GM19372 (cell line): ENCODE data around the gene PTPRU.
"Not testable (repeated sequence)": the region's sequence is repeated elsewhere in the genome, so short reads cannot be mapped to it uniquely, and the experiment has no call there.

ENCODE experiments used
- ATAC-seq: cut with Tn5 transposase; IDR thresholded peaks from one replicate; pipeline ENCODE4 v1.9.1; 2021; ENCODE audit warnings: mild to moderate bottlenecking, low read depth, moderate library complexity; ENCODE audit not compliant: unreplicated experiment

The PTPRU gene

DNA sequence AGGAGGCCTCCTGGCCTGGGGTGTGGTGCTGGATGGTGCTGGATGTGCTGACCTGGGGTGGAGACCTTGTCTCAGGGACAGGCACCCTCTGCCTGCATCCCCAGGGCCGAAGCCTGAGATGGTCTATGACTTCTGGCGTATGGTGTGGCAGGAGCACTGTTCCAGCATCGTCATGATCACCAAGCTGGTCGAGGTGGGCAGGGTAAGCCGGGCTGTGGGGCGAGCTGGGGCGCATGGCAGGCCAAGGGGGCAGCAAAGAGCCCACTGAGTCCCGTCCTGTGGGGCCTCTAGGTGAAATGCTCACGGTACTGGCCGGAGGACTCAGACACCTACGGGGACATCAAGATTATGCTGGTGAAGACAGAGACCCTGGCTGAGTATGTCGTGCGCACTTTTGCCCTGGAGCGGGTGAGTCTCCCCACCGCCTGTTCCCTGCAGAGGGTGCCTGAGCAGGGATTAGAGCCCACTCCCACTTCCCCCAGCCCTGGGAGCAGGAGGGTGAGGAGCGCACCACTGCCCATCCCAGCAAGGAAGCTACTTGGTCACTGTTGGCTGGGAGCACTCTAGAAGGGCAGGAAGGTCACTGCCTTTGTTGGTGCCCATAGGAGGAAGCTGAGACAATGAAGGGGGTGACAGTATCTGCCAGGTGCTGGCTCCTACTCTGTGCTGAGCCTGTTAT, 75.2 kb downstream of the PTPRU start:
- no peak for ATAC-seq

GRCh38 chr1:29312469-29313461, 76.4 kb downstream of the PTPRU start:
- no peak for ATAC-seq

GRCh38 chr1:29314685-29315084, 78.4 kb downstream of the PTPRU start:
- not testable (repeated sequence) for ATAC-seq

- ATAC-seq: no peak
Observed at GRCh38 chr1:29315262-29315661, 78.9 kb downstream of the PTPRU start.

- ATAC-seq: no peak
Observed at GRCh38 chr1:29315876-29316275, 79.6 kb downstream of the PTPRU start.

DNA sequence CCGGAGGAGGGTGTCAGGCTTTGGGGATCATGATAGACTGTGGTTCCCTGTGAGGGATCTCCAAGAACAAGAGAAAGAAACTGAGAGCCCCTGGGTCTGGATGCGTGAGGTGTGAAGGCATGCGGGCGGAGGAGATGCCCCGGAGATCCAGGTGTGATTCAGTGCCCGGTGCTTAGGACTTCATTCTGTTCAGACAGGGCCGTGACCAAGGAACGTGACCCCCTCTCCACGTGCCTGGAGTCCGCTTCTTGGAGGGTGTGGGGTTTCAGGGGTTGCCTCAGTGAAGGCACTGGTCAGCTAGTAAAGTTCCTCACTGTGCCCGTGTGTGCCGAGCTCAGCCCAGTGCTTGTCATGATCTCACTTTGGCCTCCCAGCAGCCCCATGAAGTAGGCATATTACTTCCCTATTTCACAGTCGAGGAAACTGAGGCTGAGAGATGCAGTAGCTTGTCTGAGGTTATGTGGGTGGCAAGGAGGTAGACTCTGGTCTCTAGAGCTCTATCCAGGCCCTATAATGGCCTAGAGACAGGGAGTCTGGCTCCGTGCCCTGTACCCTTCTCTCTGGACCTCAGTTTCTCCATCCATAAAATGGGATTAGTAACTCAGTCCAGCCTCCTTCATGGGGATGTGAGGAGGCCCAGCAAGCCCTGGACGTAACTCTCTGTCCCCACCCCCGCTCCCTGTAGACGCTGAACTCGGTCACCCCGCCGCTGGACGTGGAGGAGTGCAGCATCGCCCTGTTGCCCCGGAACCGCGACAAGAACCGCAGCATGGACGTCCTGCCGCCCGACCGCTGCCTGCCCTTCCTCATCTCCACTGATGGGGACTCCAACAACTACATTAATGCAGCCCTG, 81.0 kb downstream of the PTPRU start:
- no peak for ATAC-seq

- no peak for ATAC-seq
Observed at GRCh38 chr1:29317916-29318530, 81.7 kb downstream of the PTPRU start.

GRCh38 chr1:29318724-29319123, 82.4 kb downstream of the PTPRU start:
- no peak for ATAC-seq

GRCh38 chr1:29319300-29320110, 83.2 kb downstream of the PTPRU start:
- ATAC-seq: no peak

GRCh38 chr1:29320156-29320940, 84.0 kb downstream of the PTPRU start:
- no peak for ATAC-seq

DNA sequence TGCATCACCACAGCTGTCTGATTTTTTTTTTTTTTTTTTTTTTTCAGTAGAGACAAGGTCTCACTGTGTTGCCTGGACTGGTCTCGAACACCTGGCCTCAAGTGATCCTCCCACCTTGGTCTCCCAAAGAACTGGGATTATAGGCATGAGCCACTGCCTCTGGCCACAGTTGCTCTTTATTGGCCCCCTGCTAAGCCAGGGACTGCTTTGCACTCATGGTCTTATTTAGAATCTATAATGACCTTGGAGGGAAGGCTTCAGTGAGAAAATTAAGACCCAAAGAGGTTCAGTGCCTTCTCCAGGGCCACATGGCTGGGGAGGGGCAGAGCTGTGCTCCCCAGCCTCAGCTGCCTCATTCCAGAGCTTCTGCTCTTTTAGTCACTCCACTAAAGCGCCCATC, 84.9 kb downstream of the PTPRU start:
- ATAC-seq: no peak

DNA sequence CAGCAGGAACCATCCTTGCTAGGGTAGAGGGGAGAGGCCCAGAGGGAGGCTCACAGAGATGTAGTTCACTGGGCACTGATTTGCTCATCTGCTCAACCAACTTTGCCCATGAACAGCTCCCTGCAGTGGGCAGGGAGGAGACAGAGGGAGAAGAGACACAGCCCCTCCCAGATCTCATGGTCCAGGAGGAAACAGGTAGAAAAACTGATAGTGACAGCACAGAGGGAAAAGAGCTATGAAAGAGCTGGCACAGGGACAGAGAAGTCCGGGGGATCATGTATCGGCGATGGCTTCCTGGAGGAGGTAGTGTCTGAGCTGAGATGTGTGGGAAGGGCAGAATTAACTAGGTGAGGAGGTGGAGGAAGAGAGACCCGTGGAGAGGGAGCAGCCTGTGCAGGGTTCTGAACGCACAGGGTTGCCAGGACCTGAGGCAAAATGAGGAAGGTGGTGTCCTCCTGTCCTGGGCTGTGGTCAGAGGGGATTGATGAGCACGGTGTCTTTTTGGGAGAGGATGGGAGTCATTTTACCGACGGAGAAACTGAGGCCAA, 85.9 kb downstream of the PTPRU start:
- ATAC-seq: no peak

DNA sequence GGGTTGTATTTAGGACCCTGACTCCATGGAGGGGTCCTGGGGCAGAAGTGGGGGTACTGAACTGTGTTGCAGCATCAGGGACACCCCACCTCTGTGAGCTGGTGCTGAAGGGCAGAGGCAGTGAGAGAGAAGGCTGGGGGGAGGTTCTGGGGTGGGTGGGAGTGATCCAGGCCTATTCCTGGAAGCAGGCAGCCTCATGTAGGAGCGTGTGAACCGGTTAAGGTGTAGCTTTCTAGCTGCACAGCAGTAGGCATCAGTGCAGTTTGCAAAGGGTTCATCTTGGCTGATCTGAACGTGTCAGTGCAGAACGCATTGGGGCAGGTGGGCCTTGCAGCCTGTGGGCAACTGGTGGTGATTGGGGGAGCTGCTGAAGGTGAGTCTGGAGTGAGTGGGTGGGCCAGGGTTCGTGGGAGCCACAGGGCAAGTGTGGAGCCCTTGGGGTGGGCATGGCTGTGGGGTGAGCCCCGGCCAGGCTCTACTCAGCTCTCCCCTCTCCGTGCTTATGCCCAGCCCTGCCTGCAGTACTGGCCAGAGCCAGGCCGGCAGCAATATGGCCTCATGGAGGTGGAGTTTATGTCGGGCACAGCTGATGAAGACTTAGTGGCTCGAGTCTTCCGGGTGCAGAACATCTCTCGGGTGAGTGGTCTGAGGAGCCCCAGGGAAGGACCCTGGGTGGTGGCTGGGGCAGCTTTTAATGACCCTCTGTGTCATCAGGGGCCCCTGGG, 86.7 kb downstream of the PTPRU start:
- no peak for ATAC-seq

- no peak for ATAC-seq
Observed at GRCh38 chr1:29323636-29324035, 87.3 kb downstream of the PTPRU start.

- ATAC-seq: no peak
Observed at GRCh38 chr1:29324202-29324601, 87.9 kb downstream of the PTPRU start.

DNA sequence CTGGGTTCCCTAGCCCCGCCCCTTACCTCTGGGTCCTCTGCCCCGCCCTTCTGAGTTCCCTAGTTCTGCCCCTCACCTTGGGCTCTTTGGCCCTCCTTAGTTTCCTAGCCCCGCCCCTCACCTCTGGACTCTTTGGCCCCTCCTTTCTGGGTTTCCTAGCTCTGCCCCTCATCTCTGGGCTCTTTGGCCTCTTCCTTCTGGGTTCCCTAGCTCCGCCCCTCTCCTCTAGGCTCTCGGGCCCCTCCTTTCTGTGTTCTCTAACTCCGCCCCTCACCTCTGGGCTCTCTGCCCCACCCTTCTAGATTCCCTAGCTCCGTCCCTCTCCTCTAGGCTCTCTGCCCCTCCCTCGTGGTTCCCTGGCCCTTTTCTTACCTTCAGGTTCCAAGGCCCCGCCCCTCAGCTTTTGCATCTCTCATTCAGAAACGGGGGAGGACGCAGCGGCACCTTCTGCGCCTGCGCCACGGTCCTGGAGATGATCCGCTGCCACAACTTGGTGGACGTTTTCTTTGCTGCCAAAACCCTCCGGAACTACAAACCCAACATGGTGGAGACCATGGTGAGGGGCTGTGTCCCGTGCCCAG, 88.5 kb downstream of the PTPRU start:
- no peak for ATAC-seq

- ATAC-seq: no peak
Observed at GRCh38 chr1:29325675-29326074, 89.4 kb downstream of the PTPRU start.
